Natural killer cell (primary cell): Measurements from ENCODE around the gene MRPL18. TPM values are rescaled to one million over a fixed set of nuclear protein-coding genes. Genes with fewer than 3 reads are reported as not detected.

ENCODE experiments used
- ATAC-seq, 3 donors: fragments of 150-1000 bp in 2 of 3; fragments of 200-7000 bp in 1 of 3; cut with Tn5 transposase; 1 replicate in 1 of 3; 2 replicates in 2 of 3; pipeline ENCODE4 v1.10.0; 2021; ENCODE audit warnings: mild to moderate bottlenecking in 2 of 3, moderate library complexity in 2 of 3
- DNase-seq, 2 donors: peaks; one replicate each; pipeline versions ENCODE4 v3.0.0 to v3.0.0-alpha.2; 2013 to 2021; ENCODE audit warnings: mixed read lengths in 1 of 2
- H3K27ac ChIP-seq: one replicate; pipeline ENCODE4 v1.5.1; 2013; ENCODE audit warnings: mild to moderate bottlenecking, low read length
- H3K27me3 ChIP-seq: one replicate; pipeline ENCODE4 v1.6.1; 2013; ENCODE audit warnings: low read length; ENCODE audit not compliant: control insufficient read depth, insufficient read depth
- H3K36me3 ChIP-seq: one replicate; pipeline ENCODE4 v1.6.1; 2013; ENCODE audit warnings: low read length; ENCODE audit not compliant: control insufficient read depth, insufficient read depth
- H3K4me1 ChIP-seq: one replicate; pipeline ENCODE4 v1.6.1; 2013; ENCODE audit warnings: low read length; ENCODE audit not compliant: control insufficient read depth, insufficient read depth
- H3K4me3 ChIP-seq: one replicate; pipeline ENCODE4 v1.5.1; 2013; ENCODE audit warnings: low read length
- H3K9me3 ChIP-seq: one replicate; pipeline ENCODE4 v1.6.1; 2013; ENCODE audit warnings: low read length; ENCODE audit not compliant: control insufficient read depth, insufficient read depth
- H3K27ac Mint-ChIP-seq, 2 donors: one replicate each; pipeline ENCODE4 v1.8.0; 2022; ENCODE audit warnings: mild to moderate bottlenecking in 2 of 2, mixed read lengths in 2 of 2, moderate library complexity in 1 of 2
- H3K27me3 Mint-ChIP-seq, 2 donors: one replicate each; pipeline ENCODE4 v1.8.0; 2022; ENCODE audit warnings: low read depth in 2 of 2, mixed read lengths in 2 of 2
- H3K36me3 Mint-ChIP-seq: one replicate; pipeline ENCODE4 v1.8.0; 2022; ENCODE audit warnings: mixed read lengths
- H3K4me1 Mint-ChIP-seq, 2 donors: one replicate each; pipeline ENCODE4 v1.8.0; 2022; ENCODE audit warnings: mixed read lengths in 2 of 2
- H3K4me3 Mint-ChIP-seq: one replicate; pipeline ENCODE4 v1.8.0; 2022; ENCODE audit warnings: mild to moderate bottlenecking, moderate library complexity, mixed read lengths
- H3K9me3 Mint-ChIP-seq, 2 donors: one replicate each; pipeline ENCODE4 v1.8.0; 2022; ENCODE audit warnings: mixed read lengths in 2 of 2
- CTCF ChIP-seq: fragments of 200-600 bp; IDR thresholded peaks from one replicate; pipeline ENCODE4 v1.8.0; 2022; ENCODE audit warnings: antibody characterized with exemption
- WGBS: methylation state at CpG from one replicate; pipeline ENCODE4 v1.1.7; 2013; ENCODE audit warnings: missing lambda C conversion rate; ENCODE audit not compliant: insufficient coverage; 5-methylcytosine and 5-hydroxymethylcytosine counted together
- intact Hi-C: fragments of 100-400 bp; cut with micrococcal nuclease; formaldehyde crosslinking; loops from one replicate; pipeline ENCODE4 v1.14.2; 2022
- total RNA-seq, 4 donors: library from RNA; stranded (reverse); fragments of 120-200 nt in 1 of 4; gene quantifications; one replicate each; pipeline versions ENCODE4 v1.2.3 to v1.2.4, GENCODE V29; 2013 to 2022

Gene MRPL18
- total RNA-seq, 3 donors from 2014 or later (not counting 1 experiment from before 2014, with no cell fraction given): 22.3 to 29.6 (median 22.6) TPM

GRCh38 chr6:159805440-159806020 is 15.3 kb downstream of the MRPL18 start:
- ATAC-seq: no peak
- TF ChIP-seq CTCF: no peak
- Histone ChIP-seq H3K27me3 (no peaks in the 10 kb centered on the region), H3K9me3 (no peaks in the 10 kb centered on the region), H3K36me3 (no peaks in the 10 kb centered on the region), H3K4me1 (no peaks in the 10 kb centered on the region), H3K27ac (no peak overlapping the region), H3K4me3 (no peak overlapping the region)
- Mint-ChIP-seq H3K9me3 (no peaks in the 10 kb centered on the region), H3K4me1 (no peaks in the 10 kb centered on the region), H3K36me3 (no peaks in the 10 kb centered on the region), H3K27ac (no peak overlapping the region), H3K4me3 (no peak overlapping the region), H3K27me3 (no peaks in the 10 kb centered on the region)
- intact Hi-C loops: no loop called here
- WGBS: 94% methylated on average over 5 of the region's 6 CpGs
- no peak for DNase-seq

- Mint-ChIP-seq H3K4me3 (no peak overlapping the region), H3K27ac (no peak overlapping the region), H3K9me3 (no peaks in the 10 kb centered on the region), H3K27me3 (no peaks in the 10 kb centered on the region), H3K36me3 (no peaks in the 10 kb centered on the region), H3K4me1 (no peaks in the 10 kb centered on the region)
- intact Hi-C loops: no loop called here
- no peak overlapping the region for H3K4me3 ChIP-seq
- no peaks in the 10 kb centered on the region for H3K9me3 ChIP-seq
- TF ChIP-seq CTCF: no peak
- no peak for DNase-seq
- no peaks in the 10 kb centered on the region for H3K27me3 ChIP-seq
- H3K27ac ChIP-seq: no peak overlapping the region
- no peaks in the 10 kb centered on the region for H3K4me1 ChIP-seq
- 88% methylated on average over 9 of the region's 9 CpGs for WGBS
- H3K36me3 ChIP-seq: no peaks in the 10 kb centered on the region
- ATAC-seq: no peak
These were observed 15.8 kb downstream of the MRPL18 start for GRCh38 chr6:159806021-159806458.

GRCh38 chr6:159807150-159807858 is 17.0 kb downstream of the MRPL18 start:
- Histone ChIP-seq H3K9me3 (no peaks in the 10 kb centered on the region), H3K4me1 (no peaks in the 10 kb centered on the region), H3K4me3 (no peak overlapping the region), H3K36me3 (no peaks in the 10 kb centered on the region), H3K27me3 (no peaks in the 10 kb centered on the region), H3K27ac (no peak overlapping the region)
- 100% methylated on average over 3 of the region's 5 CpGs for WGBS
- Mint-ChIP-seq H3K4me3 (no peak overlapping the region), H3K36me3 (no peaks in the 10 kb centered on the region), H3K9me3 (no peaks in the 10 kb centered on the region), H3K27me3 (no peaks in the 10 kb centered on the region), H3K27ac (no peak overlapping the region), H3K4me1 (no peaks in the 10 kb centered on the region)
- DNase-seq (no peak), ATAC-seq (no peak)
- no peak for TF ChIP-seq CTCF
- intact Hi-C loops: no loop called here

GRCh38 chr6:159808647-159809046 is 18.4 kb downstream of the MRPL18 start:
- intact Hi-C loops: no loop called here
- no peaks in the 10 kb centered on the region for H3K36me3 Mint-ChIP-seq
- H3K4me3 ChIP-seq: no peak overlapping the region
- H3K27me3 Mint-ChIP-seq: no peaks in the 10 kb centered on the region
- no peaks in the 10 kb centered on the region for H3K27me3 ChIP-seq
- H3K9me3 Mint-ChIP-seq: no peaks in the 10 kb centered on the region
- no peaks in the 10 kb centered on the region for H3K36me3 ChIP-seq
- 93% methylated on average over 6 of the region's 6 CpGs for WGBS
- no peaks in the 10 kb centered on the region for H3K9me3 ChIP-seq
- TF ChIP-seq CTCF: no peak
- H3K4me1 Mint-ChIP-seq: no peaks in the 10 kb centered on the region
- ATAC-seq (no peak), DNase-seq (no peak)
- H3K4me3 Mint-ChIP-seq: no peak overlapping the region
- H3K4me1 ChIP-seq: no peaks in the 10 kb centered on the region
- H3K27ac Mint-ChIP-seq: no peak overlapping the region
- H3K27ac ChIP-seq: no peak overlapping the region
